SK-N-SH treated with all-trans-retinoic acid at 6 μM for 48 hours (cell line): ENCODE measurements around the gene RPS6KA2.

Source experiments
- ATAC-seq: fragments of 200-7000 bp; cut with Tn5 transposase; 3 replicates; pipeline ENCODE4 v1.9.1; 2020; ENCODE audit warnings: mild to moderate bottlenecking, moderate library complexity
- ARNTL ChIP-seq: fragments of 450-650 bp; formaldehyde crosslinking; IDR thresholded peaks from 2 replicates; pipeline ENCODE4 v1.5.0; 2020; ENCODE audit warnings: low read depth, mild to moderate bottlenecking, moderate library complexity, borderline replicate concordance
- CREB5 ChIP-seq: fragments of 250-450 bp; sonication (Bioruptor Pico); IDR thresholded peaks from 2 replicates; pipeline ENCODE4 v1.5.1; 2020; ENCODE audit warnings: low read depth, mild to moderate bottlenecking, moderate library complexity
- CSDC2 ChIP-seq: fragments of 250-450 bp; sonication (Bioruptor Pico); IDR thresholded peaks from 2 replicates; pipeline ENCODE4 v1.5.0; 2020; ENCODE audit warnings: mild to moderate bottlenecking, moderate library complexity
- CSRNP3 ChIP-seq: fragments of 250-450 bp; sonication (Bioruptor Pico); IDR thresholded peaks from 2 replicates; pipeline ENCODE4 v1.5.1; 2021; ENCODE audit warnings: mild to moderate bottlenecking, moderate library complexity
- ESRRG ChIP-seq: fragments of 250-450 bp; sonication (Bioruptor Pico); IDR thresholded peaks from 2 replicates; pipeline ENCODE4 v1.6.1; 2021; ENCODE audit warnings: mild to moderate bottlenecking
- GLIS3 ChIP-seq: fragments of 250-450 bp; sonication (Bioruptor Pico); IDR thresholded peaks from 2 replicates; pipeline ENCODE4 v1.5.0; 2020; ENCODE audit warnings: mild to moderate bottlenecking, moderate library complexity
- ISL1 ChIP-seq: fragments of 250-450 bp; sonication (Bioruptor Pico); IDR thresholded peaks from 2 replicates; pipeline ENCODE4 v2.1.2; 2022; ENCODE audit warnings: mild to moderate bottlenecking, moderate library complexity
- OSR1 ChIP-seq: fragments of 250-450 bp; sonication (Bioruptor Pico); IDR thresholded peaks from 2 replicates; pipeline ENCODE4 v1.8.0; 2022; ENCODE audit warnings: moderate library complexity, mild to moderate bottlenecking, inconsistent platforms
- RARB ChIP-seq: fragments of 250-450 bp; sonication (Bioruptor Pico); IDR thresholded peaks from 2 replicates; pipeline ENCODE4 v1.8.0; 2021; ENCODE audit warnings: mild to moderate bottlenecking, moderate library complexity
- SNAI2 ChIP-seq: fragments of 250-450 bp; sonication (Bioruptor Pico); IDR thresholded peaks from 2 replicates; pipeline ENCODE4 v1.5.0; 2020; ENCODE audit warnings: mild to moderate bottlenecking, moderate library complexity
- TCF4 ChIP-seq: fragments of 250-450 bp; sonication (Bioruptor Pico); IDR thresholded peaks from 2 replicates; pipeline ENCODE4 v1.8.0; 2021; ENCODE audit warnings: mild to moderate bottlenecking, moderate library complexity, borderline replicate concordance
- TOX ChIP-seq: fragments of 250-450 bp; sonication (Bioruptor Pico); IDR thresholded peaks from 2 replicates; pipeline ENCODE4 v1.8.0; 2021; ENCODE audit warnings: mild to moderate bottlenecking, moderate library complexity, borderline replicate concordance
- TSHZ2 ChIP-seq: fragments of 250-450 bp; sonication (Bioruptor Pico); IDR thresholded peaks from 2 replicates; pipeline ENCODE4 v1.5.0; 2020; ENCODE audit warnings: mild to moderate bottlenecking, moderate library complexity
- ZC3H10 ChIP-seq: fragments of 250-450 bp; sonication (Bioruptor Pico); IDR thresholded peaks from 2 replicates; pipeline ENCODE4 v1.5.1; 2021; ENCODE audit warnings: mild to moderate bottlenecking, moderate library complexity
- ZFP3 ChIP-seq: fragments of 250-450 bp; sonication (Bioruptor Pico); IDR thresholded peaks from 2 replicates; pipeline ENCODE4 v1.5.0; 2020; ENCODE audit warnings: mild to moderate bottlenecking, moderate library complexity
- ZFP30 ChIP-seq: fragments of 450-650 bp; formaldehyde crosslinking; IDR thresholded peaks from 2 replicates; pipeline ENCODE4 v1.5.0; 2022; ENCODE audit warnings: mild to moderate bottlenecking, moderate library complexity
- ZNF565 ChIP-seq: fragments of 450-650 bp; formaldehyde crosslinking; conservative IDR thresholded peaks from 2 replicates; pipeline ENCODE4 v1.5.0; 2020; ENCODE audit warnings: low read depth, mild to moderate bottlenecking, moderate library complexity
- ZNF70 ChIP-seq: fragments of 450-650 bp; formaldehyde crosslinking; IDR thresholded peaks from 2 replicates; pipeline ENCODE4 v1.5.0; 2020; ENCODE audit warnings: mild to moderate bottlenecking, moderate library complexity
- ZNF8 ChIP-seq: fragments of 450-650 bp; formaldehyde crosslinking; IDR thresholded peaks from 2 replicates; pipeline ENCODE4 v1.5.0; 2020; ENCODE audit warnings: mild to moderate bottlenecking, moderate library complexity
- TF ChIP-seq, protein P1 (sequence below): fragments of 250-450 bp; sonication (Bioruptor Pico); IDR thresholded peaks from 2 replicates; pipeline ENCODE4 v1.8.0; 2020; ENCODE audit warnings: mild to moderate bottlenecking, moderate library complexity, borderline replicate concordance
- TF ChIP-seq, protein P2 (sequence below): fragments of 250-450 bp; sonication (Bioruptor Pico); IDR thresholded peaks from 2 replicates; pipeline ENCODE4 v1.8.0; 2021; ENCODE audit warnings: low read depth, mild to moderate bottlenecking, moderate library complexity, borderline replicate concordance

Gene RPS6KA2

GRCh38 chr6:166645896-166646295, 18.8 kb upstream of the RPS6KA2 start:
- ATAC-seq, result no peak

GRCh38 chr6:166644681-166645080, 17.6 kb upstream of the RPS6KA2 start:
- ATAC-seq, result no peak
- TF ChIP-seq, protein P1, sequence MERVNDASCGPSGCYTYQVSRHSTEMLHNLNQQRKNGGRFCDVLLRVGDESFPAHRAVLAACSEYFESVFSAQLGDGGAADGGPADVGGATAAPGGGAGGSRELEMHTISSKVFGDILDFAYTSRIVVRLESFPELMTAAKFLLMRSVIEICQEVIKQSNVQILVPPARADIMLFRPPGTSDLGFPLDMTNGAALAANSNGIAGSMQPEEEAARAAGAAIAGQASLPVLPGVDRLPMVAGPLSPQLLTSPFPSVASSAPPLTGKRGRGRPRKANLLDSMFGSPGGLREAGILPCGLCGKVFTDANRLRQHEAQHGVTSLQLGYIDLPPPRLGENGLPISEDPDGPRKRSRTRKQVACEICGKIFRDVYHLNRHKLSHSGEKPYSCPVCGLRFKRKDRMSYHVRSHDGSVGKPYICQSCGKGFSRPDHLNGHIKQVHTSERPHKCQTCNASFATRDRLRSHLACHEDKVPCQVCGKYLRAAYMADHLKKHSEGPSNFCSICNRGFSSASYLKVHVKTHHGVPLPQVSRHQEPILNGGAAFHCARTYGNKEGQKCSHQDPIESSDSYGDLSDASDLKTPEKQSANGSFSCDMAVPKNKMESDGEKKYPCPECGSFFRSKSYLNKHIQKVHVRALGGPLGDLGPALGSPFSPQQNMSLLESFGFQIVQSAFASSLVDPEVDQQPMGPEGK, result no peak
- TF ChIP-seq ZC3H10 (no peak), TOX (CRISPR knock-in tag) (no peak), TCF4 (CRISPR knock-in tag) (no peak), ISL1 (no peak), CSDC2 (no peak), ZNF70 (CRISPR knock-in tag) (no peak), ZNF565 (no peak)

More at GRCh38 chr6:166645896-166646295, 18.8 kb upstream of the RPS6KA2 start:
- TF ChIP-seq CSDC2 (no peak), ZC3H10 (no peak), ARNTL (CRISPR knock-in tag) (no peak), RARB (CRISPR knock-in tag) (no peak), ZNF70 (CRISPR knock-in tag) (no peak)

DNA sequence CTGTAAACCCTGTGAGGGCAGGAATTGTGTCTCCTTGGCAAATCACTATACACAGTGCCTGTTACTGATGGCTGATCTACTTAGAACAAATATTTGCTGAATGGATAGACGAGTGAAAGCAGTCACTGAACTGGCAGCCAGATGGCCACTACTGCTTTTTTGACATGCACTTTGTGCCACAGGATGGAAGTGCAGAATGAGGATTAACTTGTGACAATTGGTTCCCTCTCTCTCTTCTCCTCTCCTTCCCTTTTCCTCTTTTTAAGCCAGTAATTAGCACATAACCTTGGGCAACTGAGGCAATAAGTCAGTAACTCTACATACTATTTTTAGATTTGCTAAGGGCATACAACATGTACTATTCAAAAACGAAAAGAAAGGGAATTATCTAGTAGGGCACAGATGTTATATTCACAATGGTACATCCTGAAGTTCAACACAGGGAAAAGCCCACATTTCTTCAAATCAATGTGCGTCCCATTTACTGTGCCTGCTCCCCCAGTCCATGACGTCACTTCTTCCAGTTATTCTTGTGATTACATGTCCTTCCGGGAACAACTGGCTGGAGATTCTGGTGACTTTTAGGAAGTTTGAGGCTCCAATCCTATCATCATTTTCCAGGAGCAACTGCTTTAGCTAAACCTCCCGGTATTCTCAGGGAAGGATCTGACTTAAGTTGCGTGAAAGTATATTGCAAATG, 17.0 kb upstream of the RPS6KA2 start:
- ATAC-seq, result no peak
- TF ChIP-seq CSRNP3 (CRISPR knock-in tag) (no peak), OSR1 (CRISPR knock-in tag) (no peak), ZFP30 (CRISPR knock-in tag) (no peak), TOX (CRISPR knock-in tag) (no peak), CSDC2 (no peak), GLIS3 (CRISPR knock-in tag) (no peak), ZNF565 (no peak), ZFP3 (no peak), CREB5 (CRISPR knock-in tag) (no peak), ARNTL (CRISPR knock-in tag) (no peak), TSHZ2 (no peak), RARB (CRISPR knock-in tag) (no peak), ISL1 (no peak), SNAI2 (CRISPR knock-in tag) (no peak), ESRRG (CRISPR knock-in tag) (no peak), ZNF8 (CRISPR knock-in tag) (no peak), TCF4 (CRISPR knock-in tag) (no peak), ZC3H10 (no peak)
- TF ChIP-seq, protein P2, sequence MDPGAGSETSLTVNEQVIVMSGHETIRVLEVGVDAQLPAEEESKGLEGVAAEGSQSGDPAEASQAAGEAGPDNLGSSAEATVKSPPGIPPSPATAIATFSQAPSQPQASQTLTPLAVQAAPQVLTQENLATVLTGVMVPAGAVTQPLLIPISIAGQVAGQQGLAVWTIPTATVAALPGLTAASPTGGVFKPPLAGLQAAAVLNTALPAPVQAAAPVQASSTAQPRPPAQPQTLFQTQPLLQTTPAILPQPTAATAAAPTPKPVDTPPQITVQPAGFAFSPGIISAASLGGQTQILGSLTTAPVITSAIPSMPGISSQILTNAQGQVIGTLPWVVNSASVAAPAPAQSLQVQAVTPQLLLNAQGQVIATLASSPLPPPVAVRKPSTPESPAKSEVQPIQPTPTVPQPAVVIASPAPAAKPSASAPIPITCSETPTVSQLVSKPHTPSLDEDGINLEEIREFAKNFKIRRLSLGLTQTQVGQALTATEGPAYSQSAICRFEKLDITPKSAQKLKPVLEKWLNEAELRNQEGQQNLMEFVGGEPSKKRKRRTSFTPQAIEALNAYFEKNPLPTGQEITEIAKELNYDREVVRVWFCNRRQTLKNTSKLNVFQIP, result no peak
- TF ChIP-seq, protein P1, result no peak
